Measurements from ENCODE around the gene TMEM150C.

TMEM150C gene

DNA sequence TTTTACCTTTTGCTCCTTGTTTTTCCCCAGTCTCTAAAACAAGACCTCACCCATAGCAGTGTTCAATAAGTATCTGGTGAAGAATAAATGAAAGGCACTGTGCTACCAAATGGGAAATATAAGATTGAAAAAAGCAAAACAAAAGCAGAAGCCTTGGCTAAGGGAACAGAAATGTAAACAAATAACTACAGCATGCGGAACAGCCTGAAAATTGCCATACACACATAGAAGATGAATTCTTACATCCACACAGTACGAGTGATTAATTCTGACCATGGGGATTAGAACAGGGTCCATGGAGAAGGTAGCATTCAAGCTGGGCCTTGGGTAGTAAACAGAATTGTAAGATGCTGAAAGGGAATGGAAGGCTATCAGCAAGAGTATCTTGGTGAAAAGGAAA is 40.5 kb downstream of the TMEM150C start:
- no peak overlapping the region for H3K4me3 Mint-ChIP-seq
- no peak for DNase-seq
- no peak for ATAC-seq (replicated peaks)
- H3K27ac Mint-ChIP-seq = no peak overlapping the region
- H3K4me1 Mint-ChIP-seq (ENCODE audit: low read depth in 2 of 2) = no peaks in the 10 kb centered on the region
- peaks cover 44 to 59% of the 10 kb centered on the region in 2 donors for H3K27me3 Mint-ChIP-seq
- H3K9me3 Mint-ChIP-seq = no peaks in the 10 kb centered on the region
- no peaks in the 10 kb centered on the region for H3K36me3 Mint-ChIP-seq (ENCODE audit: insufficient read depth)

DNA sequence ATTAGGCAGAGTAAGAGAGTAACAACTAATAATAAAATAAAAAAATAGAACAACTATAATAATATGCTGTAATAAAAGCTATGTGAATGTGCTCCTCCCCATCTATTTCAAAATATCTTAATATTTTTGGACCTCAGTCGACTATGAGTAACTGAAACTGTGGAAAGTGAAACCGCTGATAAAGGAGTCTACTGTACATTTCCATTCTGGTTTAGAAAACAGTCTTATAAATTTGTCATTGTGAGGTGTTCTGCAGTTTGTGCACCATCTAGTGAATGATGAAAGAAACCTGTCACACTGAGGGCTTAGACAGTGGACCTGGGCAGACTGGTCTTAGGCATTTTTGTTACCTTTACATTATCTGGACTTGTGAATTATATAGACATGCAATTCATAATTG is 42.0 kb downstream of the TMEM150C start:
- ATAC-seq (replicated peaks) (no peak), DNase-seq (no peak)
- H3K4me3 Mint-ChIP-seq = no peak overlapping the region
- H3K27ac Mint-ChIP-seq = no peak overlapping the region
- peaks cover 54 to 71% of the 10 kb centered on the region in 2 donors for H3K27me3 Mint-ChIP-seq
- H3K36me3 Mint-ChIP-seq (ENCODE audit: insufficient read depth) = no peaks in the 10 kb centered on the region
- H3K4me1 Mint-ChIP-seq (ENCODE audit: low read depth in 2 of 2) = no peaks in the 10 kb centered on the region
- H3K9me3 Mint-ChIP-seq = no peaks in the 10 kb centered on the region

DNA sequence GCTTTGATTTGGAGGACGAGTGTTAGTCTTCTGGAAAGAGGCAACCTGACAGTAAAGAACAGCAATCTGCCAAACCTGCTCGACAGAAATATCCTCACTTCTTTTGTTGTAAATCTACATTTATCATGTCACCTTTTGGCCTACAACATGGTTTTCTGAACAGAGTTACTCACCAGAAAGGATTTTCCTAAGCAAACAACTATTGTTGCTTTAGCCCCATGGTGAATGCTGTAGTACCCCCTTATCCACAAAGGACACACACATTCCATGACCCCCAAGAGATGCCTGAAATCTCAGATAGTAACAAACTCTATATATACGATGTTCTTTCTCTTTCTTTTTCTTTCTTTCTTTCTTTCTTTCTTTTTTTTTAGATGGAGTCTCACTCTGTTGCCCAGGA is 42.7 kb downstream of the TMEM150C start:
- DNase-seq (no peak), ATAC-seq (replicated peaks) (no peak)
- Mint-ChIP-seq H3K4me1 (ENCODE audit: low read depth in 2 of 2) (no peaks in the 10 kb centered on the region), H3K9me3 (no peaks in the 10 kb centered on the region), H3K4me3 (no peak overlapping the region), H3K27me3 (peaks cover 56 to 78% of the 10 kb centered on the region in 2 donors), H3K27ac (no peak overlapping the region), H3K36me3 (ENCODE audit: insufficient read depth) (no peaks in the 10 kb centered on the region)

DNA sequence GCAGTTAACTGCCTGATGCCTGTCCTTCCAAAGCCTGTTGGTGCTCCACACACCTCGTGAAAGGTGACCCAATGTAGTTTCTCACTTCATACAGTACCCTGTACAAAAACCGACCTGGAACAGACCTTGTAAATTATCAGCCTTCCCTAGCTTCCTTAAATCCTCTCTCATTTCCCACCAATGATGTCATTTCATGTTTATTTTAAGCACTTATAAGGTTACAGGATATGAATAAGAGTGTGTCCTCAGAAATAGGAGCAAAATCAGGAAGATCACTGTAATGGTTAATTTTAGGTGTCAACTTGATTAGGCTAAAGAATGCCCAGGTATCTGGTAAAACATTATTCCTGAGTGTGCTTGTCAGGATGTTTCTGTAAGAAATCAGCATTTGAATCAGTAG is 44.7 kb downstream of the TMEM150C start:
- H3K36me3 Mint-ChIP-seq (ENCODE audit: insufficient read depth) = no peaks in the 10 kb centered on the region
- H3K9me3 Mint-ChIP-seq = no peaks in the 10 kb centered on the region
- H3K4me3 Mint-ChIP-seq = no peak overlapping the region
- ATAC-seq (replicated peaks) (no peak), DNase-seq (no peak)
- H3K27ac Mint-ChIP-seq = no peak overlapping the region
- H3K27me3 Mint-ChIP-seq = peaks cover 57 to 85% of the 10 kb centered on the region in 2 donors
- H3K4me1 Mint-ChIP-seq (ENCODE audit: low read depth in 2 of 2) = no peaks in the 10 kb centered on the region

DNA sequence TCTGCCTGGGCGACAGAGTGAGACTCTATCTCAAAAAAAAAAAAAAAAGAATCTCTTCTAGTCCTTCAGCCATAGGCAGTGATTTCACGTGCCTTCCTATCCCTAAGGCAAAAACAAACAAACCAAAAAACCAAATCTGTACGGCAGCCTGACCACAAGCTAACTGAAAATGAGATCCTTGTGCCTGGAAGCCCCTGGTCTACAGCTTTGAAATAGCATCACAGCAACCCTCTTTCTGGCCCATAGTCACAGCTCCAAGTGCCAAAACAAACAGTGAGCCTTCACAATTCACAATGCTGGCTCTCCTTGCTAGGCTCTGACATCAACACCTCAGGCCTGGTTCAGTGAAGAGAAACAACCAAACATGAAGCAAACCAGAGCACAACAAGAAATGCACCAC is 46.1 kb downstream of the TMEM150C start:
- H3K4me3 Mint-ChIP-seq = no peak overlapping the region
- H3K27me3 Mint-ChIP-seq = peaks cover 48 to 79% of the 10 kb centered on the region in 2 donors
- no peaks in the 10 kb centered on the region for H3K4me1 Mint-ChIP-seq (ENCODE audit: low read depth in 2 of 2)
- no peak for DNase-seq
- H3K36me3 Mint-ChIP-seq (ENCODE audit: insufficient read depth) = no peaks in the 10 kb centered on the region
- no peak overlapping the region for H3K27ac Mint-ChIP-seq
- ATAC-seq (replicated peaks) = no peak
- no peaks in the 10 kb centered on the region for H3K9me3 Mint-ChIP-seq

DNA sequence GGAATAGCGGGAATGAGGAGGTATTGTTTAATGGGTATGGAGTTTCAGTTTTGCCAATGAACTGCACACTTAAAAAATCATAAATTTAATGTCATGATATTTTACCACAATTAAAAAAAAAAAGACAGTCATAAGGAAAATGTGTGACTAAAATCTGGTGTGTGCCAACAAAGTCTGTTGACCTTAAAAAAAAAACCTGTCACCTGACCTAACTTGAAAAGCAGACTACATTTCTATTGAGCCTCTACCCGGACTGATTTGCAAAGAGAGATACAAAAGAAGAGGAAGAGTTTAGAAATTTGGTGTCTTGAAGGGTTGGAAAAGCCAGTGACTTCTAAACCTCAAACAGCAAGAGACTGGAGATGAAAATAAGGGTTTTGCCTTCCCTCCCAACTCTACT is 48.4 kb downstream of the TMEM150C start:
- H3K4me1 Mint-ChIP-seq (ENCODE audit: low read depth in 2 of 2) = no peaks in the 10 kb centered on the region
- ATAC-seq (replicated peaks) (no peak), DNase-seq (no peak)
- H3K9me3 Mint-ChIP-seq = no peaks in the 10 kb centered on the region
- peaks cover 44 to 73% of the 10 kb centered on the region in 2 donors for H3K27me3 Mint-ChIP-seq
- no peak overlapping the region for H3K4me3 Mint-ChIP-seq
- no peak overlapping the region for H3K27ac Mint-ChIP-seq
- no peaks in the 10 kb centered on the region for H3K36me3 Mint-ChIP-seq (ENCODE audit: insufficient read depth)

DNA sequence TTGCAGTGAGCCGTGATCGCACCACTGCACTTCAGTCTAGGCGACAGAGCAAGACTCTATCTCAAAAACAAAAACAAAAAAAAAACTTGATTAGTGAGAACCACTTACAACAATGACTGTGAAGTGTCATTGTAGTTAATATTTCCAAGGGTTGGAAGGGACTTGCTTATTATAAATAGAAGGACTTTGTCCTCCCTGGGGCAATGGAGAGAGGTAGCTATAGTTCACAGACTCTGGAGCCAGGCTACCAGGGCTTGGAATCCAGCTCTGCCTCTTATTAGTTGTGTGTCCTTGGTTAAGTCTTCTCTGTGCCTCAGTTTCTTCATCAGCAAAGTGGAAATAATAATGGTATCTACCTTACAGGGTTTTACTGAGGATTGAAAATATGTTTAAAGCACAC is 51.6 kb downstream of the TMEM150C start:
- H3K4me1 Mint-ChIP-seq (ENCODE audit: low read depth in 2 of 2) = no peaks in the 10 kb centered on the region
- ATAC-seq (replicated peaks) (no peak), DNase-seq (no peak)
- no peak overlapping the region for H3K4me3 Mint-ChIP-seq
- no peak overlapping the region for H3K27ac Mint-ChIP-seq
- H3K9me3 Mint-ChIP-seq = no peaks in the 10 kb centered on the region
- H3K36me3 Mint-ChIP-seq (ENCODE audit: insufficient read depth) = no peaks in the 10 kb centered on the region
- H3K27me3 Mint-ChIP-seq = peaks cover 36 to 55% of the 10 kb centered on the region in 2 donors

DNA sequence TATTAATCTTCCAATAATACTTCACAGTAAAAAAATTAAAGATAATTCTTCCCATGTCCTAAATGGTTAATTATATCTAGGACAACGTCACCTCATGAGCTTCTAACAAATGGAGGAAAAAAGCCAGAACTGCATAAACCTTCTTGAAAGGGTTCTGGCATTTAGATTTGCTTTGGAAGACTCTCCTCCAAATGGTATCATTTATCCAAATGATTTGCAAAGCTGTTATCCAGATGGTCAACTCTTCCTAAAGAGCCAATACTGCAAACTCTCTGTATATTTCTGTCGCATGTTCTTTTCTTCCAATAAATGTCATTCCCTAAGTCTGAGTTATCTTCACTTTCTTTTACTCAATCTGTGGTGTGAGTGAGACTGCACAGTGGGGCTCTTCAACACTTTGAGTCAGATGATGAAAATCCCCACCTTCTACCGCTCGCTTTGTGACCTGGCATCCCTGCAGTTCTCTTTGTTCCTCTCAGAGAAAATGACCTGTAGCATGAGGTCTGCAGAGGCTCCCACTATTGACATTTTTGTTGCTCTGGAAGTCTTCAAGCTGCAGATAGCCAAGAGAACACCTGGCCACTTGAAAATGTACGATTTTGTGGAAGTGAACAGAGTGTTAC is 52.9 kb downstream of the TMEM150C start:
- H3K4me1 Mint-ChIP-seq (ENCODE audit: low read depth in 2 of 2) = no peaks in the 10 kb centered on the region

DNA sequence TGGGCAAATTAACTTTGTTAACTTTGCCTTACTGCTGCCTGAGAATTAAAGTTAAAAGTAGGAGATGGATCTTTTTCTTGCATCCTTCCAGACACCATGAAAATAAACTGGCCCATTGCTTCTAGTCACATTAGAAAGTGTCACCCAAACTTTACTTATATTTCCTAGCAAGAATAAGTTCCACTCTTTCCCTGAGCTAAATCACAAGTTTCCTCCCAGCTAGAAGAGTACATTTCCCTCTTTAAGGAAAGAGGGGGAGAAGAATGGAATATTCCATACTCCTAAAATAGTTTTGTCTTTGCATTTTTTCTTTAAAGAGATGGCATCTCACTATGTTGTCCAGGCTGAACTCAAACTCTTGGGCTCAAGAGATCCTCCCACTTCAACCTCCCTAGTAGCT is 53.8 kb downstream of the TMEM150C start:
- no peak for ATAC-seq (replicated peaks)
- H3K36me3 Mint-ChIP-seq (ENCODE audit: insufficient read depth) = no peaks in the 10 kb centered on the region
- no peak overlapping the region for H3K27ac Mint-ChIP-seq

More for the DNA sequence above, 52.9 kb downstream of the TMEM150C start:
- no peak for DNase-seq
- H3K9me3 Mint-ChIP-seq = no peaks in the 10 kb centered on the region
- no peaks in the 10 kb centered on the region for H3K36me3 Mint-ChIP-seq (ENCODE audit: insufficient read depth)
- H3K4me3 Mint-ChIP-seq = no peak overlapping the region
- no peak for ATAC-seq (replicated peaks)
- H3K27me3 Mint-ChIP-seq = peaks cover 25 to 43% of the 10 kb centered on the region in 2 donors
- H3K27ac Mint-ChIP-seq = no peak overlapping the region

DNA sequence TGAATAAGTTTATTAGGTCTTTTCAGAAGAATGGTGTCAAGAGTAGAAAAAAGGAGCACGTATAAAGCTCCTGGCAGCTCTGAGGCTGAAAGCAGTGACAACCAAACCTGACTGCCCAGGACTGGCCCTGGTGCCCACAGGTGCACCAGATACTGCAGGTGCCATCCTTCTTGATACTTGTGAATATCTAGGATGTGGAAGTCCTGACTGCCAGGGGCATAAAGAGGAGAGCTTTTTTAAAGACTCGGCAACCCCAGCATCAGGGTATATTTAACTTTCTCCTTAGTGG is 60.7 kb downstream of the TMEM150C start:
- no peaks in the 10 kb centered on the region for H3K9me3 Mint-ChIP-seq
- no peaks in the 10 kb centered on the region for H3K27me3 Mint-ChIP-seq
- H3K4me3 Mint-ChIP-seq = no peak overlapping the region

More for the DNA sequence above, 53.8 kb downstream of the TMEM150C start:
- no peak for DNase-seq
- Mint-ChIP-seq H3K27me3 (peaks cover 16 to 34% of the 10 kb centered on the region in 2 donors), H3K9me3 (no peaks in the 10 kb centered on the region), H3K4me1 (ENCODE audit: low read depth in 2 of 2) (no peaks in the 10 kb centered on the region), H3K4me3 (no peak overlapping the region)

DNA sequence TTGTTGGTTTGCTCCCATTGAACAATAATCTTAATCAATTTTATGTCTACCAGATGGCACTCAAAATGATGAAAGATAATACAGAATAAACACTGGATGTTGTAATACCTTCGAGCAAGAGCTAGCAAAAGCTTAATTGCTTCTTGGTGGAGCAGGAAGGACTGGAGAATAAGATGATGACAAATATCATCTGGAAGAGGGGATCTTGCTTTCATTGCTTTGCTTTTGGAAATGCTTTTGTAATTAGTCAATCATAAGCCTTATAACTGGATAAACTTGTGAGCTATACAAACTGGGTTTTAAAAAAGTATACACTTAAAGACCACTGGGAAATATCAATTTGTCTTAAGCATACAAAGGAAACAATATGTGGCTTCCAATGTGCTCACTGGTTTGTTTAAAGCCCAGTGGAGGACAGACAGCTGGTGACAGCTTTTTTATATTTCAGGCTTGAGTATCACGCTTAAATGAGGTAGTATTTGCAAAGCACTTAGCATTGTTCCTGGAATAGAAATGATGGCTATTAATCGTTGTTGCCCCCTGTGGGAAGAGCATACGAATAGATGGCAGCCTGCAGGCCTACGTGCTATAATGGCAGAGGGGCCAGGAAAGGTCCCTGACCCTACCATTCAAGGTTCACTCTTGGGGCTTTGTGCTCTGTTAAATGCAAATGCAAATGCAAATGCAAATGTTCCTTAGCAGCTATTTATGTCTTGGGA is 61.2 kb downstream of the TMEM150C start:
- Mint-ChIP-seq H3K27ac (no peak overlapping the region), H3K9me3 (no peaks in the 10 kb centered on the region)
- no peak for ATAC-seq (replicated peaks)

More for the DNA sequence above, 60.7 kb downstream of the TMEM150C start:
- Mint-ChIP-seq H3K36me3 (ENCODE audit: insufficient read depth) (no peaks in the 10 kb centered on the region), H3K4me1 (ENCODE audit: low read depth in 2 of 2) (no peaks in the 10 kb centered on the region), H3K27ac (no peak overlapping the region)
- ATAC-seq (replicated peaks) (no peak), DNase-seq (no peak)

DNA sequence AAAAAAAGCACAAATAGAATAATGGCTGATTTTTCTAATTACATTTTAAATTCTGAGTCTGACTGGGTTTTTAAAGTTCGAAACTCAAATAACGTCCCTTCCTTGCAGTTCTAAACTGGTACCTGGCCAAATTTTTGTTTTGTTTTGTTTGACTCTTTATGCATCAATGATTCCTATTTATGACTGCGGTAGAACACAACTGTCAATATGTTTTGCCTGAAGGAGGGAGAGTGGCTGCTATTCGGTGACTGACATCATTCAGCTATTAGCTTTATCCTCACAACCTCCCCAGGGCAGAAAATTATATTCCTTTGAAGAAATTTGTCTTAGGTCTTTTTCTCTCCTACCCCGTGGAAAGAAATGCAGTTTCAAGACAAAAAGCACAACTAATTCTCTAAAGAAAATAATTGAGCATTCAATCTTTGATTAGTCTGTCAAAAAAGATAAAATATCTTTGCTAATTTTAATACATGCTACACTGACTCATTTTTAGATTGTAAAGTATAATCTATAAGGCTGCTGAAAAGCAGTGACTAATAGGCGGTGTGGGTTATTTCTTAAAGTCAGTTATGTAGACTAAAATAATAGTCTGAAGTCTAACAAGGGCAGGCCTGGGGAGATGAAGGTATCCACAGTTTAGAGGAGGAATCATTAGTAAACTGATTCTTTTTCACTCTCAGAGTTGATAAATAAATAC is 61.9 kb downstream of the TMEM150C start:
- no peaks in the 10 kb centered on the region for H3K4me1 Mint-ChIP-seq (ENCODE audit: low read depth in 2 of 2)
- ATAC-seq (replicated peaks) (no peak), DNase-seq (no peak)
- H3K27me3 Mint-ChIP-seq = peaks cover 0 to 4% of the 10 kb centered on the region in 2 donors
- no peaks in the 10 kb centered on the region for H3K9me3 Mint-ChIP-seq
- no peak overlapping the region for H3K27ac Mint-ChIP-seq
- H3K4me3 Mint-ChIP-seq = no peak overlapping the region
- H3K36me3 Mint-ChIP-seq (ENCODE audit: insufficient read depth) = no peaks in the 10 kb centered on the region

More for the DNA sequence above, 61.2 kb downstream of the TMEM150C start:
- H3K36me3 Mint-ChIP-seq (ENCODE audit: insufficient read depth) = no peaks in the 10 kb centered on the region
- no peak for DNase-seq
- H3K27me3 Mint-ChIP-seq = peaks cover 0 to 2% of the 10 kb centered on the region in 2 donors
- no peak overlapping the region for H3K4me3 Mint-ChIP-seq
- H3K4me1 Mint-ChIP-seq (ENCODE audit: low read depth in 2 of 2) = no peaks in the 10 kb centered on the region

DNA sequence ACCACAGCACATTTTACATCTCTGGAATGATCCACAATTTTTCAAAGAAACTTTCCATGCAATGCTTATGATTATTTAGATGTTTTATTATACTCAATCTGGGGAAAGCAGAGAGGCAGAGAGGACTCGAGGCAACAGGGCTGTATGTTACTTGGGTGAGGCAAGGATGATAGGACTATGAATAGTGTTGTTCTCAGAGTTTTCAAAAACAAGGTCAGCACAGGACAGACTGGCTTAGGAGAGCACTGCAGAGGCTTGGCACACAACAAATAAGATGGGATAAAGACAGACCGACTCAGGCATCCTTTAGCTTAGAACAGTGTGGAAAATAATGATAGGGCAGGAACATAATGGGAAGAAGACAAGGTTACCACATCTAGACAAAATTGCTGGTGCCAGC is 65.4 kb downstream of the TMEM150C start:
- H3K27ac Mint-ChIP-seq = no peak overlapping the region
- peaks cover 2% of the 10 kb centered on the region for H3K36me3 Mint-ChIP-seq (ENCODE audit: insufficient read depth)
- H3K4me1 Mint-ChIP-seq (ENCODE audit: low read depth in 2 of 2) = no peaks in the 10 kb centered on the region
- peaks cover 0 to 4% of the 10 kb centered on the region in 2 donors for H3K27me3 Mint-ChIP-seq
- DNase-seq = no peak
- no peaks in the 10 kb centered on the region for H3K9me3 Mint-ChIP-seq
- no peak for ATAC-seq (replicated peaks)
- no peak overlapping the region for H3K4me3 Mint-ChIP-seq

DNA sequence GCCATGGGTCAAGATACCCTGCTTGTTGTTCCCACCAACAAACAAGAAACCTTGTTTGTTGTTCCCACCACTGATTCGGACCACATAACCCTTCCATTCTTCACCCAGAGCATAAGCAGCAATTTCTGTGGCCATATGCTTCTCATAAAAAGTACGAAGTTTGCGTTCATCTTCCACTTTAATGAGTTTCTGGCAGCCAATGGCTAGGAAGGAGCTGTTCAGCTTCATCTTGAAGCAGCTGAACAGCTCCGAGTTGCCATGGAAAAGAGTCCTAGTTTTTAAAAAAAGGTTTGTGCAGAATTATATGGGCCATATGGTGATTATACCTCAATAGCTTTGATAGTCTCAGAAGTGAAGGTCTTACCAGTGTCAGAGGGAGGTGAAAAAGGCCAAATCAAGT is 66.1 kb downstream of the TMEM150C start:
- Mint-ChIP-seq H3K4me3 (no peak overlapping the region), H3K4me1 (ENCODE audit: low read depth in 2 of 2) (no peaks in the 10 kb centered on the region), H3K36me3 (ENCODE audit: insufficient read depth) (peaks cover 2% of the 10 kb centered on the region), H3K27me3 (peaks cover 0 to 4% of the 10 kb centered on the region in 2 donors), H3K9me3 (no peaks in the 10 kb centered on the region), H3K27ac (no peak overlapping the region)
- ATAC-seq (replicated peaks) (no peak), DNase-seq (no peak)

Measured in effector memory CD8-positive, alpha-beta T cell (primary cell).